Measurements from ENCODE around the gene ITSN2. TPM values are rescaled to one million over a fixed set of nuclear protein-coding genes. Genes with fewer than 3 reads are reported as not detected.

ITSN2 gene
- total RNA-seq, 4 donors from 2014 or later = 33.9 to 66.7 (median 42.4) TPM

DNA sequence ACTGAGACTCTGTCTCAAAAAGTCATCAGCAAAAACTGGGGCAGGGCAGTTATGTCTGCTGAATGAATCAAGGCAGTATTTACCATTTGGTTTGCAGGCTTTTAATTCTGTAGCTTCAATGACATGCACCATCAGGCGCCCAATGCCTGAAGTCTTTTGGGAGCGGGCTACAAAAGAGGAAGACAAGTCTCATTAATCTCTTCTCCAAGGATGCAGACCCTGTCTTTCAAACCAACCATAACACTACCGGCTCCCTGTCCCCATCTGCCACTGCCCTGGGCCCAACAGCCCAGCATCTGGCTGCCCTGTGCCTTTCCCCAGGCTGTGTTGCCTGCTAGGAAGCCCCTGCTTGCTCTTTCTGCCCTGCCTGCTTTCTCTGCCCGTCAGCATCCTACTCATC is 155.2 kb downstream of the ITSN2 start:
- no peaks in the 10 kb centered on the region for H3K9me3 ChIP-seq

DNA sequence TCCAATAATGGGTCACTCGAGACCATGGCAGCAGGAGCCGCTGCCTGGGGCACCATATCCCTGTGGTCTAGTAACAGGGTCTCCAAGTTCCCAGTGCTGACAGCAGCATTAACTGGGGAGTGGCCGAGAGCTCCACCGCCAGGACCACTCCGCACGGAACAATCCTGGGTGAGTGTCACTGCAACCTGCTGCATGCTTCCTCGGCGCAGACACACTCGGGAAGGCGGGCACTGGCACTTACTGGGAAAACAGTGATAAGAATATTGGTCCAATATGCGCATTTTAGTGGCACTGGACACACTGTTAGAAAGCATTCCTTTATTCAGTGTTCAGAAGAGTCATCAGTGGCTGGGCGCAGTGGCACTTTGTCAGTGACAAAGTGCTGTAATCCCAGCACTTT is 155.8 kb downstream of the ITSN2 start:
- ATAC-seq (no peak), DNase-seq (no peak)
- in situ Hi-C loops (cut with MboI; ENCODE audit: low sequenced_read_pairs in 4 of 4) = no loop called here
- Histone ChIP-seq H3K27me3 (no peaks in the 10 kb centered on the region), H3K4me1 (peaks cover 0 to 6% of the 10 kb centered on the region in 2 donors), H3K27ac (no peak overlapping the region), H3K4me3 (no peak overlapping the region), H3K36me3 (peaks cover 0 to 63% of the 10 kb centered on the region in 2 donors), H3K9me3 (no peaks in the 10 kb centered on the region)
- intact Hi-C loops (cut with DNase I; ENCODE audit: low total_unique reads) = no loop called here
- no peak for TF ChIP-seq POLR2A (IDR thresholded peaks at IDR 0.05)
- TF ChIP-seq, protein P1, sequence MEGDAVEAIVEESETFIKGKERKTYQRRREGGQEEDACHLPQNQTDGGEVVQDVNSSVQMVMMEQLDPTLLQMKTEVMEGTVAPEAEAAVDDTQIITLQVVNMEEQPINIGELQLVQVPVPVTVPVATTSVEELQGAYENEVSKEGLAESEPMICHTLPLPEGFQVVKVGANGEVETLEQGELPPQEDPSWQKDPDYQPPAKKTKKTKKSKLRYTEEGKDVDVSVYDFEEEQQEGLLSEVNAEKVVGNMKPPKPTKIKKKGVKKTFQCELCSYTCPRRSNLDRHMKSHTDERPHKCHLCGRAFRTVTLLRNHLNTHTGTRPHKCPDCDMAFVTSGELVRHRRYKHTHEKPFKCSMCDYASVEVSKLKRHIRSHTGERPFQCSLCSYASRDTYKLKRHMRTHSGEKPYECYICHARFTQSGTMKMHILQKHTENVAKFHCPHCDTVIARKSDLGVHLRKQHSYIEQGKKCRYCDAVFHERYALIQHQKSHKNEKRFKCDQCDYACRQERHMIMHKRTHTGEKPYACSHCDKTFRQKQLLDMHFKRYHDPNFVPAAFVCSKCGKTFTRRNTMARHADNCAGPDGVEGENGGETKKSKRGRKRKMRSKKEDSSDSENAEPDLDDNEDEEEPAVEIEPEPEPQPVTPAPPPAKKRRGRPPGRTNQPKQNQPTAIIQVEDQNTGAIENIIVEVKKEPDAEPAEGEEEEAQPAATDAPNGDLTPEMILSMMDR (IDR thresholded peaks at IDR 0.05 in 4 of 5, conservative IDR thresholded peaks at IDR 0.05 in 1 of 5) = no peak

More for the DNA sequence above, 155.2 kb downstream of the ITSN2 start:
- in situ Hi-C loops (cut with MboI; ENCODE audit: low sequenced_read_pairs in 4 of 4) = no loop called here
- TF ChIP-seq, protein P1 (IDR thresholded peaks at IDR 0.05 in 4 of 5, conservative IDR thresholded peaks at IDR 0.05 in 1 of 5) = no peak
- no peak for TF ChIP-seq POLR2A (IDR thresholded peaks at IDR 0.05)
- intact Hi-C loops (cut with DNase I; ENCODE audit: low total_unique reads) = no loop called here
- no peak overlapping the region for H3K4me3 ChIP-seq
- peaks cover 0 to 6% of the 10 kb centered on the region in 2 donors for H3K4me1 ChIP-seq
- peaks cover 0 to 69% of the 10 kb centered on the region in 2 donors for H3K36me3 ChIP-seq
- no peak for ATAC-seq
- DNase-seq = no peak
- H3K27me3 ChIP-seq = no peaks in the 10 kb centered on the region
- no peak overlapping the region for H3K27ac ChIP-seq

DNA sequence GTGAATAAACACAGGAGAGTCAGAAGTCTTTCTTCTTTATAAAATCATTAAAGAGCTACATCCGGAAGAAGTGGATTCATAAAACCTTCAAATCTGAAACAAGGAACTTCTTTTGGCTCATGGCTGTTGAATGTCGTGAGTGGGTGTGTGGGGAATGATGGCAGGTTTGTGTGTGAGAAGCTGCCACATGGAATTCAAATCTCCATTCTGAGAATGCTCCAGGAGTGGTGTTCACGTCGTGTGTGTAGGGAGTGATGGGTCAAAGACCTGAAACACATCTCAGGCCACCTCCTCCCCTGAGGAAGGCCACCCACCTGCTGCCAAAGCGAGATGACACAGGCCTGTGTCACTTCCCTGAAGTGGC is 156.6 kb downstream of the ITSN2 start:
- no peak overlapping the region for H3K4me3 ChIP-seq

DNA sequence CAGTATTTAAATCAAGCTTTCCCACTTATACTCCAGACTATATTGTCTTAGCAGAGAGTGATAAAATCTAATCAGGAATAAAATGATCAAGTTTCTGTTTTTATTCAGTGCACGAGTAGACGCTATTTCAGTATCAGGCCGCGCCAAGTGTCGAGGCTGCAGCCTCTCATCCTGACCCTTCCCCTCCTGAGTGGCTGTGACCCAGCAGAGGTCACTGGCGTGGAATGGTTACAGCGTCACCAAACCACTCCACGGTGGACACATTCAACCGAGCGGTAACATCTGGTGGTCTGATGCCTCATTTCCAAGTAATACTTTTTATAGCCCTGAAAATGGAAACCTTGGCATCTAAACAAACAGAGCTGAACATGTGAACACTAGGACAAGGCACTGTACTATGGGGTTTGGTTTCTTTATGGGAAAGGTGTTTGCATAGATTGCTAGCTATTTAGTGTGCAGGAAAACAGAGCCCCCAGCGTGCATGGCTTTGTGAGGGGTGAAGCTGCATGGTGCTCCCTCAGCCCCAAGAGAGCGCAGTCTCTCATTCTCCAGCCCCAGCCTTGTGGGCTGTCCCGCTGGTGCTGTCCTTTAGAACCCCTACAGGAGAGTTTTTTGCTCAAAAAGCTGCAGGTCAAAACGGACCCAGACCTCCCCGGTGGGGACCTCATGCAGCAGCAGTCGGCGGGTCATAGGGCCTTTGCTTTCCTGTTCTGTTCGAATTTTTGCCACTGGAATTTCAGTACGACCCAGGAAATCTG is 157.1 kb downstream of the ITSN2 start:
- Histone ChIP-seq H3K4me3 (no peak overlapping the region), H3K4me1 (peaks cover 0 to 6% of the 10 kb centered on the region in 2 donors), H3K27me3 (no peaks in the 10 kb centered on the region), H3K27ac (no peak overlapping the region), H3K9me3 (no peaks in the 10 kb centered on the region), H3K36me3 (peaks cover 0 to 50% of the 10 kb centered on the region in 2 donors)
- DNase-seq = no peak
- intact Hi-C loops (cut with DNase I; ENCODE audit: low total_unique reads) (no loop called here), in situ Hi-C loops (cut with MboI; ENCODE audit: low sequenced_read_pairs in 4 of 4) (no loop called here)
- TF ChIP-seq POLR2A (IDR thresholded peaks at IDR 0.05) = no peak
- TF ChIP-seq, protein P1 (IDR thresholded peaks at IDR 0.05 in 4 of 5, conservative IDR thresholded peaks at IDR 0.05 in 1 of 5) = no peak
- no peak for ATAC-seq

More for the DNA sequence above, 156.6 kb downstream of the ITSN2 start:
- ATAC-seq (no peak), DNase-seq (no peak)
- no peaks in the 10 kb centered on the region for H3K27me3 ChIP-seq
- intact Hi-C loops (cut with DNase I; ENCODE audit: low total_unique reads) = no loop called here
- peaks cover 0 to 6% of the 10 kb centered on the region in 2 donors for H3K4me1 ChIP-seq
- H3K9me3 ChIP-seq = no peaks in the 10 kb centered on the region
- TF ChIP-seq, protein P1 (IDR thresholded peaks at IDR 0.05 in 4 of 5, conservative IDR thresholded peaks at IDR 0.05 in 1 of 5) = no peak
- no peak for TF ChIP-seq POLR2A (IDR thresholded peaks at IDR 0.05)
- H3K27ac ChIP-seq = no peak overlapping the region
- in situ Hi-C loops (cut with MboI; ENCODE audit: low sequenced_read_pairs in 4 of 4) = no loop called here
- H3K36me3 ChIP-seq = peaks cover 0 to 55% of the 10 kb centered on the region in 2 donors
